Smooth muscle cell (in vitro differentiated cells): ENCODE results near the gene TMEM54. TPM values are rescaled to one million over a fixed set of nuclear protein-coding genes. Genes with fewer than 3 reads are reported as not detected.

Source experiments
- DNase-seq: peaks from one replicate; lab custom pipeline; 2025; ENCODE audit not compliant: unreplicated experiment; lab: John Stamatoyannopoulos, UW
- H2AFZ ChIP-seq: fragments of 200-600 bp; sonication (generic); 2 replicates; pipeline ENCODE4 v1.6.0; 2016; ENCODE audit warnings: antibody characterized with exemption, low read depth, mild to moderate bottlenecking
- H3F3A ChIP-seq: fragments of 200-600 bp; sonication (generic); 2 replicates; pipeline ENCODE4 v1.6.0; 2017; ENCODE audit warnings: antibody characterized with exemption, low read depth
- H3K27ac ChIP-seq: fragments of 200-600 bp; sonication (generic); 2 replicates; pipeline ENCODE4 v1.5.1; 2016; ENCODE audit warnings: low read depth, mild to moderate bottlenecking
- H3K27me3 ChIP-seq: fragments of 200-600 bp; sonication (generic); 2 replicates; pipeline ENCODE4 v1.6.1; 2016; ENCODE audit warnings: low read depth, mild to moderate bottlenecking
- H3K36me3 ChIP-seq: fragments of 200-600 bp; sonication (generic); 2 replicates; pipeline ENCODE4 v1.5.1; 2016; ENCODE audit warnings: low read depth
- H3K4me1 ChIP-seq: fragments of 200-600 bp; sonication (generic); 2 replicates; pipeline ENCODE4 v1.5.1; 2016; ENCODE audit warnings: low read depth
- H3K4me2 ChIP-seq: fragments of 200-600 bp; sonication (generic); 2 replicates; pipeline ENCODE4 v1.6.0; 2016; ENCODE audit warnings: mild to moderate bottlenecking
- H3K4me3 ChIP-seq: fragments of 200-600 bp; sonication (generic); 2 replicates; pipeline ENCODE4 v1.5.1; 2016; ENCODE audit warnings: mild to moderate bottlenecking
- H3K79me2 ChIP-seq: fragments of 200-600 bp; sonication (generic); 2 replicates; pipeline ENCODE4 v1.6.0; 2016; ENCODE audit warnings: low read depth, mild to moderate bottlenecking
- H3K9ac ChIP-seq: fragments of 200-600 bp; sonication (generic); 2 replicates; pipeline ENCODE4 v1.6.0; 2016; ENCODE audit warnings: low read depth
- H3K9me3 ChIP-seq: fragments of 200-600 bp; sonication (generic); replicated peaks from 2 replicates; pipeline ENCODE4 v1.5.1; 2016; ENCODE audit warnings: low read depth
- H4K20me1 ChIP-seq: fragments of 200-600 bp; sonication (generic); 2 replicates; pipeline ENCODE4 v1.6.0; 2016; ENCODE audit warnings: low read depth
- CTCF ChIP-seq: fragments of 200-600 bp; sonication (generic); IDR thresholded peaks from 2 replicates; pipeline ENCODE4 v1.5.1; 2017; ENCODE audit warnings: borderline replicate concordance, mild to moderate bottlenecking, antibody characterized with exemption; ENCODE audit not compliant: insufficient read depth, poor library complexity, severe bottlenecking
- WGBS: methylation state at CpG from one replicate; pipeline ENCODE4 v1.1.7; 2016; ENCODE audit warnings: low lambda C conversion rate; 5-methylcytosine and 5-hydroxymethylcytosine counted together
- polyA plus RNA-seq: library from polyadenylated mRNA; unstranded; fragments of >200 nt; fragmentation: Nextera tagmentation; extraction: Ambion mirVana; gene quantifications from 2 replicates; pipeline ENCODE4 v1.2.1, GENCODE V29; 2016
- total RNA-seq: library from RNA; depleted of rRNA; stranded (reverse); fragments of >200 nt; gene quantifications from 2 replicates; pipeline ENCODE4 v1.2.3, GENCODE V29; 2014

Gene TMEM54
- total and polyA plus RNA-seq, 2 experiments from 2014 or later = 59.0 to 84.1 TPM

GRCh38 chr1:32897082-32898049 lies 3.8 kb downstream of the TMEM54 start:
- no peak for TF ChIP-seq CTCF
- Histone ChIP-seq H3K27me3 (peaks cover 4% of the 10 kb centered on the region), H3F3A (peaks cover 6% of the 10 kb centered on the region), H3K4me2 (no peak overlapping the region), H3K4me1 (peaks cover 5% of the 10 kb centered on the region), H4K20me1 (no peaks in the 10 kb centered on the region), H3K4me3 (no peak overlapping the region), H2AFZ (no peak overlapping the region), H3K9ac (no peak overlapping the region), H3K9me3 (no peaks in the 10 kb centered on the region), H3K27ac (no peak overlapping the region), H3K36me3 (no peaks in the 10 kb centered on the region), H3K79me2 (no peaks in the 10 kb centered on the region)
- 80% methylated on average over 11 of the region's 11 CpGs for WGBS
- no peak for DNase-seq

GRCh38 chr1:32896451-32896850 lies 4.7 kb downstream of the TMEM54 start:
- Histone ChIP-seq H2AFZ (no peak overlapping the region), H3K79me2 (no peaks in the 10 kb centered on the region), H3K27me3 (peaks cover 6% of the 10 kb centered on the region), H3F3A (no peaks in the 10 kb centered on the region), H3K36me3 (no peaks in the 10 kb centered on the region), H3K9ac (no peak overlapping the region), H3K4me3 (no peak overlapping the region), H3K4me1 (peaks cover 5% of the 10 kb centered on the region), H4K20me1 (no peaks in the 10 kb centered on the region), H3K4me2 (no peak overlapping the region), H3K9me3 (no peaks in the 10 kb centered on the region), H3K27ac (no peak overlapping the region)
- 84% methylated on average over 5 of the region's 5 CpGs for WGBS
- DNase-seq = no peak
- no peak for TF ChIP-seq CTCF

- no peaks in the 10 kb centered on the region for H3K79me2 ChIP-seq
- H3K4me2 ChIP-seq = no peak overlapping the region
- H3F3A ChIP-seq = no peaks in the 10 kb centered on the region
- H3K27me3 ChIP-seq = peaks cover 6% of the 10 kb centered on the region
- no peaks in the 10 kb centered on the region for H4K20me1 ChIP-seq
- H3K4me1 ChIP-seq = peaks cover 2% of the 10 kb centered on the region
- no peak for TF ChIP-seq CTCF
- DNase-seq = no peak
- 95% methylated on average over 26 of the region's 26 CpGs for WGBS
- H3K36me3 ChIP-seq = no peaks in the 10 kb centered on the region
- no peak overlapping the region for H3K9ac ChIP-seq
- H2AFZ ChIP-seq = no peak overlapping the region
- no peak overlapping the region for H3K27ac ChIP-seq
- no peak overlapping the region for H3K4me3 ChIP-seq
- H3K9me3 ChIP-seq = no peaks in the 10 kb centered on the region
These were observed 5.6 kb downstream of the TMEM54 start for GRCh38 chr1:32895325-32896215.
